SH-SY5Y (cell line): ENCODE results near the gene LAMTOR4.

Source experiments
- GATA2 ChIP-seq: IDR thresholded peaks from 2 replicates; pipeline ENCODE4 v1.6.1; 2011; ENCODE audit warnings: mild to moderate bottlenecking, low read depth, low read length
- GATA3 ChIP-seq: IDR thresholded peaks from 2 replicates; pipeline ENCODE4 v1.6.1; 2011; ENCODE audit warnings: low read depth, mild to moderate bottlenecking, low read length, moderate library complexity

The LAMTOR4 gene

GRCh38 chr7:100190048-100190711 is 41.5 kb downstream of the LAMTOR4 start:
- TF ChIP-seq GATA3 (no peak), GATA2 (no peak)

- TF ChIP-seq GATA3 (no peak), GATA2 (no peak)
Measured at GRCh38 chr7:100191775-100192174, 43.1 kb downstream of the LAMTOR4 start.

GRCh38 chr7:100192969-100193368 is 44.3 kb downstream of the LAMTOR4 start:
- TF ChIP-seq GATA2 (no peak), GATA3 (no peak)

- TF ChIP-seq GATA3 (no peak), GATA2 (no peak)
Measured at GRCh38 chr7:100195222-100195621, 46.5 kb downstream of the LAMTOR4 start.

DNA sequence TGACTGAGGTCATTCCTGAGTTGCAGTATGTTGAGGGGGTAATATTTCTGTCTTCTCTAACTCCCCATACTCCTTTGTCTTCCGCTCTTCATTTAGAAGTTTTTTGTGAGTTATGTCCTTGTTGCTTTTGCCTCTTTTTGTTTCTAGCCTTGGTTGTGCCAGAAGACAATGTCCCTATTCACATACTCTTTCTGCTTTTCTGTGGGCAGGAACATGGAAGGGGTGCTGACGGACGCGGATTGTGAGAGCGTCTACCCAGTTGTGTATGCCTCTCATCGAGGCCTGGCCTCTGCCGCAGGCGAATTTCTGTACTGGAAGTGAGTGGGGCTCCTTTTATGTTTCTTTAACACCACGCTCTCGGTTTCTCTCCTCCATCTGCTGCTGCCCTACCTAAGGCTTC is 49.5 kb downstream of the LAMTOR4 start:
- TF ChIP-seq GATA3 (no peak), GATA2 (no peak)

DNA sequence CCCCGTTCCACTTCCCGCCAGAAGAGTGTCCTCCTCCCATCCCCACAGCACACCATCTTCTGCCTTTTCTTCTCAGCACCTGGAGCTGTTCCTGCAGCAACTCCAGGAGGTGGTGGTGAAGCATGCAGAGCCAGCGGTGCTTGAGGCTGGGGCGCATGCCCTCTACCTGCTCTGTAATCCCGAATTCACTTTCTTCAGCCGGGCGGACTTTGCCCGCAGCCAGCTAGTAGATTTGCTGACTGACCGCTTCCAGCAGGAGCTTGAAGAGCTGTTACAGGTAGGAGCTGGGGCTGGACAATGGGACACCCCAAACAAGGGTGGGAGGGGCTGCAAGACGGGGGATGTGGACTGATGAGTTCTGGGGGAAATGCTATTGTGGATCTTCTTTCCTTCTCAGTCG is 52.0 kb downstream of the LAMTOR4 start:
- TF ChIP-seq GATA2 (no peak), GATA3 (no peak)
